ENCODE results near the gene LMX1A.

DNA sequence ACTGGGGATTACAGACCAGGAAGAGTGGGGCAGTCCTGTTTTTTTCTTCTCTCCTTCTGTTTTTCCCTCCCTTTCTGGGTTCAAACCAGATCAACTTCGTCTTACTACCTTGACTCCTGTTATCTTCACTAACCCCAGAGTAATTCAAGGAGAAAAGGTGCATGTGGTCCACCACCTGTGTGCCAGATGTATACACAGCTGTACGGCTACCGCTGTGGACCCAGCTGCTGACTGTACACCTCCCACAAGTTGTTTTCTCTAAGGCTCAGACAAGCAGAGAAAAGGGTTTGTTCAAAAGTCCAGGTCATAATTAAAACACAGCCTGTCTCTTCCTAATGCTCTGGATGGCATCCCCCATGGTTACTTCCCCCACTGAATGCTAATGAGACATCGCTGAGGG, 102.1 kb downstream of the LMX1A start:
- TF ChIP-seq POLR2A (IDR thresholded peaks at IDR 0.05) = no peak
- TF ChIP-seq, protein P1, sequence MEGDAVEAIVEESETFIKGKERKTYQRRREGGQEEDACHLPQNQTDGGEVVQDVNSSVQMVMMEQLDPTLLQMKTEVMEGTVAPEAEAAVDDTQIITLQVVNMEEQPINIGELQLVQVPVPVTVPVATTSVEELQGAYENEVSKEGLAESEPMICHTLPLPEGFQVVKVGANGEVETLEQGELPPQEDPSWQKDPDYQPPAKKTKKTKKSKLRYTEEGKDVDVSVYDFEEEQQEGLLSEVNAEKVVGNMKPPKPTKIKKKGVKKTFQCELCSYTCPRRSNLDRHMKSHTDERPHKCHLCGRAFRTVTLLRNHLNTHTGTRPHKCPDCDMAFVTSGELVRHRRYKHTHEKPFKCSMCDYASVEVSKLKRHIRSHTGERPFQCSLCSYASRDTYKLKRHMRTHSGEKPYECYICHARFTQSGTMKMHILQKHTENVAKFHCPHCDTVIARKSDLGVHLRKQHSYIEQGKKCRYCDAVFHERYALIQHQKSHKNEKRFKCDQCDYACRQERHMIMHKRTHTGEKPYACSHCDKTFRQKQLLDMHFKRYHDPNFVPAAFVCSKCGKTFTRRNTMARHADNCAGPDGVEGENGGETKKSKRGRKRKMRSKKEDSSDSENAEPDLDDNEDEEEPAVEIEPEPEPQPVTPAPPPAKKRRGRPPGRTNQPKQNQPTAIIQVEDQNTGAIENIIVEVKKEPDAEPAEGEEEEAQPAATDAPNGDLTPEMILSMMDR (IDR thresholded peaks at IDR 0.05) = no peak

Data from gastroesophageal sphincter (tissue), 3 donors.